ENCODE data around the gene RBMS3.

GRCh38 chr3:29427266-29428103, 146.6 kb downstream of the RBMS3 start:
- TF ChIP-seq CTCF (IDR thresholded peaks at IDR 0.05) (no peak), POLR2A (IDR thresholded peaks at IDR 0.05) (no peak)

Measured in vagina (tissue), 2 donors.